ENCODE results near the gene RREB1. TPM values are rescaled to one million over a fixed set of nuclear protein-coding genes. Genes with fewer than 3 reads are reported as not detected.
"Not testable (repeated sequence)": the region's sequence is repeated elsewhere in the genome, so short reads cannot be mapped to it uniquely, and the experiment has no call there.

Gene RREB1
- polyA plus RNA-seq, 2 of the 4 experiments (the other 2 are of a cell fraction) = 2.2 to 5.0 TPM

DNA sequence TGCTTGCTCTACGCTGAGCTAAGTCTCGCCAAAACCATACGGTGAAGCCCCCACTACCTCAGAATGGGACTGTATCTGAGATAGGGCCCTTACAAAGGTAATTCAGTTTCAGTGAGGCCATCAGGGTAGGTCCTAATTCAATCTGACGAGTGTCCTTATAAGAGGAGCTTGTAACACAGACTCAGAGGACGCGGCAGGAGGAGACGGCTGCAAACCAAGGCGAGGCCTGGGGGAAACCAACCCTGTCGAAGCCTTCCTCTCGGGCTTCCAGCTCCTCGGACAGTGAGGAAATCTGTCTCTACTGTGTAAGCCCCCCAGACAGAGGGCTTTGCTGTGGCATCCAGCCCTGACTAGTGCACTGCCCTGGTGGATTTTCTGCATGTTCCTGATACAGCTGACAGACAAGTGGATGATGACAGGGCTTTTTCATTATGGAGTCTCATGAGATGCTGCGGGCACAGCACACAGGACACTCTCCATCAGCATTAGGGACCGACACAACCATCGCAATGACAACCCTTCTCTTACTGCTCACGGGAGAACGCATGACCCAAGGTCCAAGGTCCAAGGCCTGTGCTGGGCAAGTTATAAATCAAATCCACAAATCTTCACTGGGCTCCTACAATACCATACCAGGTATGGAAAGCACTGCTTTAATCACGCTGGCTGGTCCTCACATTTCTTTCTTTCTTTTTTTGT lies 157.1 kb downstream of the RREB1 start:
- WGBS (ENCODE audit: missing lambda C conversion rate) = 90% methylated on average over 17 of the region's 17 CpGs
- DNase-seq (ENCODE audit: low read depth in 1 of 2, low spot score in 1 of 2) = no peak
- Histone ChIP-seq H3K4me3 (no peak overlapping the region), H3K4me1 (peaks cover 25% of the 10 kb centered on the region), H3K27ac (no peak overlapping the region), H3K4me2 (no peak overlapping the region), H3K9me3 (no peaks in the 10 kb centered on the region)
- FAIRE-seq = no peak
- POLR2A ChIA-PET = no interaction called here
- no peak for ATAC-seq
- CTCF ChIA-PET = interaction anchor here (0.5 to 3.6 kb wide), 4 partner anchors 11 to 794 kb away, joined by 3 to 21 read pairs (median 4); no protein-coding TSS in a partner anchor
- TF ChIP-seq CEBPB (IDR thresholded peaks at IDR 0.05) (no peak), ZSCAN20 (CRISPR knock-in tag; IDR thresholded peaks at IDR 0.05) (no peak), FOSB (CRISPR knock-in tag; IDR thresholded peaks at IDR 0.05) (no peak), NR3C1 (IDR thresholded peaks at IDR 0.05) (no peak), FOXS1 (CRISPR knock-in tag; IDR thresholded peaks at IDR 0.05) (no peak), POLR2AphosphoS2 (conservative IDR thresholded peaks at IDR 0.05; ENCODE audit: low read length) (no peak), KDM1A (IDR thresholded peaks at IDR 0.05; ENCODE audit: low read depth) (no peak), FOSL2 (IDR thresholded peaks at IDR 0.05) (no peak), FOSL2 (CRISPR knock-in tag; IDR thresholded peaks at IDR 0.05) (no peak), CBX2 (IDR thresholded peaks at IDR 0.05; ENCODE audit: borderline replicate concordance, low read depth) (no peak), ZC3H11A (IDR thresholded peaks at IDR 0.05) (no peak)
- TF ChIP-seq, protein P1, sequence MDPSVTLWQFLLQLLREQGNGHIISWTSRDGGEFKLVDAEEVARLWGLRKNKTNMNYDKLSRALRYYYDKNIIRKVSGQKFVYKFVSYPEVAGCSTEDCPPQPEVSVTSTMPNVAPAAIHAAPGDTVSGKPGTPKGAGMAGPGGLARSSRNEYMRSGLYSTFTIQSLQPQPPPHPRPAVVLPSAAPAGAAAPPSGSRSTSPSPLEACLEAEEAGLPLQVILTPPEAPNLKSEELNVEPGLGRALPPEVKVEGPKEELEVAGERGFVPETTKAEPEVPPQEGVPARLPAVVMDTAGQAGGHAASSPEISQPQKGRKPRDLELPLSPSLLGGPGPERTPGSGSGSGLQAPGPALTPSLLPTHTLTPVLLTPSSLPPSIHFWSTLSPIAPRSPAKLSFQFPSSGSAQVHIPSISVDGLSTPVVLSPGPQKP (IDR thresholded peaks at IDR 0.05; ENCODE audit: low read depth, low read length) = no peak
- TF ChIP-seq, protein P2, sequence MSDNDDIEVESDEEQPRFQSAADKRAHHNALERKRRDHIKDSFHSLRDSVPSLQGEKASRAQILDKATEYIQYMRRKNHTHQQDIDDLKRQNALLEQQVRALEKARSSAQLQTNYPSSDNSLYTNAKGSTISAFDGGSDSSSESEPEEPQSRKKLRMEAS (IDR thresholded peaks at IDR 0.05) = no peak
- TF ChIP-seq, protein P3, sequence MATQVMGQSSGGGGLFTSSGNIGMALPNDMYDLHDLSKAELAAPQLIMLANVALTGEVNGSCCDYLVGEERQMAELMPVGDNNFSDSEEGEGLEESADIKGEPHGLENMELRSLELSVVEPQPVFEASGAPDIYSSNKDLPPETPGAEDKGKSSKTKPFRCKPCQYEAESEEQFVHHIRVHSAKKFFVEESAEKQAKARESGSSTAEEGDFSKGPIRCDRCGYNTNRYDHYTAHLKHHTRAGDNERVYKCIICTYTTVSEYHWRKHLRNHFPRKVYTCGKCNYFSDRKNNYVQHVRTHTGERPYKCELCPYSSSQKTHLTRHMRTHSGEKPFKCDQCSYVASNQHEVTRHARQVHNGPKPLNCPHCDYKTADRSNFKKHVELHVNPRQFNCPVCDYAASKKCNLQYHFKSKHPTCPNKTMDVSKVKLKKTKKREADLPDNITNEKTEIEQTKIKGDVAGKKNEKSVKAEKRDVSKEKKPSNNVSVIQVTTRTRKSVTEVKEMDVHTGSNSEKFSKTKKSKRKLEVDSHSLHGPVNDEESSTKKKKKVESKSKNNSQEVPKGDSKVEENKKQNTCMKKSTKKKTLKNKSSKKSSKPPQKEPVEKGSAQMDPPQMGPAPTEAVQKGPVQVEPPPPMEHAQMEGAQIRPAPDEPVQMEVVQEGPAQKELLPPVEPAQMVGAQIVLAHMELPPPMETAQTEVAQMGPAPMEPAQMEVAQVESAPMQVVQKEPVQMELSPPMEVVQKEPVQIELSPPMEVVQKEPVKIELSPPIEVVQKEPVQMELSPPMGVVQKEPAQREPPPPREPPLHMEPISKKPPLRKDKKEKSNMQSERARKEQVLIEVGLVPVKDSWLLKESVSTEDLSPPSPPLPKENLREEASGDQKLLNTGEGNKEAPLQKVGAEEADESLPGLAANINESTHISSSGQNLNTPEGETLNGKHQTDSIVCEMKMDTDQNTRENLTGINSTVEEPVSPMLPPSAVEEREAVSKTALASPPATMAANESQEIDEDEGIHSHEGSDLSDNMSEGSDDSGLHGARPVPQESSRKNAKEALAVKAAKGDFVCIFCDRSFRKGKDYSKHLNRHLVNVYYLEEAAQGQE (IDR thresholded peaks at IDR 0.05) = no peak
- TF ChIP-seq, protein P4, sequence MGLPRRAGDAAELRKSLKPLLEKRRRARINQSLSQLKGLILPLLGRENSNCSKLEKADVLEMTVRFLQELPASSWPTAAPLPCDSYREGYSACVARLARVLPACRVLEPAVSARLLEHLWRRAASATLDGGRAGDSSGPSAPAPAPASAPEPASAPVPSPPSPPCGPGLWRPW (IDR thresholded peaks at IDR 0.05) = no peak
- TF ChIP-seq, protein P5, sequence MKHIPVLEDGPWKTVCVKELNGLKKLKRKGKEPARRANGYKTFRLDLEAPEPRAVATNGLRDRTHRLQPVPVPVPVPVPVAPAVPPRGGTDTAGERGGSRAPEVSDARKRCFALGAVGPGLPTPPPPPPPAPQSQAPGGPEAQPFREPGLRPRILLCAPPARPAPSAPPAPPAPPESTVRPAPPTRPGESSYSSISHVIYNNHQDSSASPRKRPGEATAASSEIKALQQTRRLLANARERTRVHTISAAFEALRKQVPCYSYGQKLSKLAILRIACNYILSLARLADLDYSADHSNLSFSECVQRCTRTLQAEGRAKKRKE (CRISPR knock-in tag; IDR thresholded peaks at IDR 0.05; ENCODE audit: low read depth) = no peak
- TF ChIP-seq, protein P6, sequence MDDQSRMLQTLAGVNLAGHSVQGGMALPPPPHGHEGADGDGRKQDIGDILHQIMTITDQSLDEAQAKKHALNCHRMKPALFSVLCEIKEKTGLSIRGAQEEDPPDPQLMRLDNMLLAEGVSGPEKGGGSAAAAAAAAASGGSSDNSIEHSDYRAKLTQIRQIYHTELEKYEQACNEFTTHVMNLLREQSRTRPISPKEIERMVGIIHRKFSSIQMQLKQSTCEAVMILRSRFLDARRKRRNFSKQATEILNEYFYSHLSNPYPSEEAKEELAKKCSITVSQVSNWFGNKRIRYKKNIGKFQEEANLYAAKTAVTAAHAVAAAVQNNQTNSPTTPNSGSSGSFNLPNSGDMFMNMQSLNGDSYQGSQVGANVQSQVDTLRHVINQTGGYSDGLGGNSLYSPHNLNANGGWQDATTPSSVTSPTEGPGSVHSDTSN (IDR thresholded peaks at IDR 0.05) = no peak

DNA sequence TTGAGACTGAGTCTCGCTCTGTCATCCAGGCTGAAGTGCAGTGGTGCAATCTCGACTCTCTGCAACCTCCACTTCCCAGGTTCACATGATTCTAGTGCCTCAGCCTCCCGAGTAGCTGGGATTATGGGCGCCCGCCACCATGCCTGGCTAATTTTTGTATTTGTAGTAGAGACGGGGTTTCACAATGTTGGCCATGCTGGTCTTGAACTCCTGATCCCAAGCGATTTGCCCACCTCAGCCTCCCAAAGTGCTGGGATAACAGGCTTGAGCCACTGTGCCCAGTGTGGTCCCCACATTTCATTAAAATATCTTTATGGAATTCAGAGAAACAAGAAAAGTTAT lies 157.6 kb downstream of the RREB1 start:
- 71% methylated on average over 4 of the region's 7 CpGs for WGBS (ENCODE audit: missing lambda C conversion rate)
- CTCF ChIA-PET = interaction anchor here (1.5 to 3.6 kb wide), 2 partner anchors 10 to 541 kb away, joined by 6 to 21 read pairs; no protein-coding TSS in a partner anchor
- DNase-seq (ENCODE audit: low read depth in 1 of 2, low spot score in 1 of 2); H3K4me2 ChIP-seq; ATAC-seq; H3K9me3 ChIP-seq; H3K27ac ChIP-seq; FAIRE-seq; POLR2A ChIA-PET; H3K4me3 ChIP-seq: not testable (repeated sequence)
- peaks cover 23% of the 10 kb centered on the region for H3K4me1 ChIP-seq
